Osteoblast (primary cell): ENCODE data around the gene CHD1. TPM values are rescaled to one million over a fixed set of nuclear protein-coding genes. Genes with fewer than 3 reads are reported as not detected.
A peak's percentile ranks its signal among the peaks of the same experiment; 100 is the strongest.

Experiments
- DNase-seq: peaks from one replicate; pipeline ENCODE4 v3.0.0; 2011; ENCODE audit warnings: low spot score, mixed read lengths; ENCODE audit not compliant: insufficient read length; ENCODE audit errors: missing footprints
- H2AFZ ChIP-seq: 2 replicates; pipeline ENCODE4 v1.6.0; 2011; ENCODE audit warnings: mild to moderate bottlenecking, low read length
- H3K27ac ChIP-seq: 2 replicates; pipeline ENCODE4 v1.5.1; 2011; ENCODE audit warnings: mild to moderate bottlenecking, low read depth, low read length, moderate library complexity
- H3K27me3 ChIP-seq: 2 replicates; pipeline ENCODE4 v1.6.0; 2012; ENCODE audit warnings: mild to moderate bottlenecking, control low read depth, inconsistent platforms, low read length, moderate library complexity; ENCODE audit not compliant: insufficient read depth
- H3K36me3 ChIP-seq: 2 replicates; pipeline ENCODE4 v1.5.1; 2011; ENCODE audit warnings: mild to moderate bottlenecking, low read length, control low read depth, moderate library complexity; ENCODE audit not compliant: insufficient read depth
- H3K4me1 ChIP-seq: 2 replicates; pipeline ENCODE4 v1.5.1; 2011; ENCODE audit warnings: mild to moderate bottlenecking, low read length, control low read depth, moderate library complexity; ENCODE audit not compliant: insufficient read depth
- H3K4me2 ChIP-seq: 2 replicates; pipeline ENCODE4 v1.6.0; 2011; ENCODE audit warnings: mild to moderate bottlenecking, low read length; ENCODE audit not compliant: insufficient read depth
- H3K4me3 ChIP-seq: fragments of 200-600 bp; sonication (generic); 3 replicates; pipeline ENCODE4 v1.5.1; 2012; ENCODE audit warnings: mild to moderate bottlenecking, low read length, inconsistent platforms; ENCODE audit not compliant: insufficient read depth
- H3K79me2 ChIP-seq: 2 replicates; pipeline ENCODE4 v1.6.0; 2012; ENCODE audit warnings: mild to moderate bottlenecking, low read length, control low read depth, inconsistent platforms; ENCODE audit not compliant: insufficient read depth
- H3K9me3 ChIP-seq: 2 replicates; pipeline ENCODE4 v1.5.1; 2011; ENCODE audit warnings: low read depth, low read length, control low read depth
- H4K20me1 ChIP-seq: 2 replicates; pipeline ENCODE4 v1.6.0; 2012; ENCODE audit warnings: mild to moderate bottlenecking, low read length, control low read depth; ENCODE audit not compliant: insufficient read depth
- CTCF ChIP-seq: IDR thresholded peaks from 2 replicates; pipeline ENCODE4 v1.5.1; 2011; ENCODE audit warnings: mild to moderate bottlenecking, low read depth, low read length, moderate library complexity; ENCODE audit errors: extremely low read depth
- total RNA-seq: library from RNA; depleted of rRNA; stranded (reverse); fragments of >200 nt; gene quantifications from 2 replicates; pipeline ENCODE4 v1.2.3, GENCODE V29; 2012

Gene CHD1
- total RNA-seq, 1 donor = 43.8 TPM

- H3K9me3 ChIP-seq = no peaks in the 10 kb centered on the region
- peaks cover 45% of the 10 kb centered on the region for H4K20me1 ChIP-seq
- H2AFZ ChIP-seq = no peak overlapping the region
- TF ChIP-seq CTCF = no peak
- H3K36me3 ChIP-seq = peaks cover 5% of the 10 kb centered on the region
- no peak overlapping the region for H3K4me3 ChIP-seq
- no peak overlapping the region for H3K27ac ChIP-seq
- peak overlapping the region; percentile 3 for H3K4me2 ChIP-seq
- H3K27me3 ChIP-seq = no peaks in the 10 kb centered on the region
- DNase-seq = no peak
- peaks cover 66% of the 10 kb centered on the region for H3K79me2 ChIP-seq
- H3K4me1 ChIP-seq = peaks cover 42% of the 10 kb centered on the region
These were observed 6.4 kb upstream of the CHD1 start for GRCh38 chr5:98935206-98935605.

- Histone ChIP-seq H3K27me3 (no peaks in the 10 kb centered on the region), H3K9me3 (no peaks in the 10 kb centered on the region), H3K79me2 (peaks cover 73% of the 10 kb centered on the region), H3K4me1 (peaks cover 45% of the 10 kb centered on the region), H3K4me3 (no peak overlapping the region), H2AFZ (no peak overlapping the region), H3K27ac (no peak overlapping the region), H3K4me2 (no peak overlapping the region), H4K20me1 (peaks cover 51% of the 10 kb centered on the region), H3K36me3 (peaks cover 5% of the 10 kb centered on the region)
- DNase-seq = no peak
- TF ChIP-seq CTCF = no peak
These were observed 5.7 kb upstream of the CHD1 start for GRCh38 chr5:98934546-98934945.

GRCh38 chr5:98933445-98934072 lies 4.8 kb upstream of the CHD1 start:
- Histone ChIP-seq H3K79me2 (peaks cover 69% of the 10 kb centered on the region), H3K9me3 (no peaks in the 10 kb centered on the region), H3K4me1 (peaks cover 36% of the 10 kb centered on the region), H3K27me3 (no peaks in the 10 kb centered on the region), H4K20me1 (peaks cover 44% of the 10 kb centered on the region), H3K4me2 (no peak overlapping the region), H2AFZ (no peak overlapping the region), H3K4me3 (no peak overlapping the region), H3K27ac (no peak overlapping the region), H3K36me3 (peaks cover 5% of the 10 kb centered on the region)
- TF ChIP-seq CTCF = no peak
- no peak for DNase-seq

GRCh38 chr5:98930972-98931762 lies 2.4 kb upstream of the CHD1 start:
- no peak overlapping the region for H3K27ac ChIP-seq
- peaks cover 74% of the 10 kb centered on the region for H3K79me2 ChIP-seq
- no peak overlapping the region for H3K4me3 ChIP-seq
- H3K27me3 ChIP-seq = no peaks in the 10 kb centered on the region
- no peak overlapping the region for H2AFZ ChIP-seq
- peaks cover 32% of the 10 kb centered on the region for H3K4me1 ChIP-seq
- TF ChIP-seq CTCF = no peak
- no peaks in the 10 kb centered on the region for H3K9me3 ChIP-seq
- peak overlapping the region; percentile 91 for H3K4me2 ChIP-seq
- H4K20me1 ChIP-seq = peaks cover 46% of the 10 kb centered on the region
- peaks cover 5% of the 10 kb centered on the region for H3K36me3 ChIP-seq
- no peak for DNase-seq
